ENCODE data around the gene ANKRD7. TPM values are rescaled to one million over a fixed set of nuclear protein-coding genes. Genes with fewer than 3 reads are reported as not detected.

Gene ANKRD7
- not detected for total RNA-seq
- long read RNA-seq: 0 reads

GRCh38 chr7:118224521-118224920, at the start of gene ANKRD7:
ANKRD7 (plus strand) TSS chr7:118224704; CDS start chr7:118224831, 127 bp downstream.
- DNase-seq (ENCODE audit: low spot score): no peak

- no peak for DNase-seq (ENCODE audit: low spot score)
These were observed 48.8 kb upstream of the ANKRD7 start for GRCh38 chr7:118175740-118176139.

- DNase-seq (ENCODE audit: low spot score): no peak
These were observed 45.3 kb upstream of the ANKRD7 start for GRCh38 chr7:118179191-118179590.

GRCh38 chr7:118182593-118183427, 41.7 kb upstream of the ANKRD7 start:
- no peak for DNase-seq (ENCODE audit: low spot score)

GRCh38 chr7:118183428-118183785, 41.1 kb upstream of the ANKRD7 start:
- DNase-seq (ENCODE audit: low spot score): no peak

GRCh38 chr7:118183786-118184564, 40.5 kb upstream of the ANKRD7 start, which contains the start of gene LSM8:
LSM8 (plus strand) TSS chr7:118184164; CDS start chr7:118184224, 60 bp downstream.
- DNase-seq (ENCODE audit: low spot score): peak; percentile 99

GRCh38 chr7:118184565-118184940, 40.0 kb upstream of the ANKRD7 start:
- no peak for DNase-seq (ENCODE audit: low spot score)

- no peak for DNase-seq (ENCODE audit: low spot score)
These were observed 39.2 kb upstream of the ANKRD7 start for GRCh38 chr7:118185163-118185860.

- no peak for DNase-seq (ENCODE audit: low spot score)
These were observed 38.0 kb upstream of the ANKRD7 start for GRCh38 chr7:118186501-118186900.

GRCh38 chr7:118194571-118194970, 29.9 kb upstream of the ANKRD7 start:
- DNase-seq (ENCODE audit: low spot score): no peak

GRCh38 chr7:118195837-118196474, 28.5 kb upstream of the ANKRD7 start:
- DNase-seq (ENCODE audit: low spot score): no peak

- DNase-seq (ENCODE audit: low spot score): no peak
These were observed 22.4 kb upstream of the ANKRD7 start for GRCh38 chr7:118202061-118202460.

GRCh38 chr7:118214051-118214832, 10.3 kb upstream of the ANKRD7 start:
- peak; percentile 90 for DNase-seq (ENCODE audit: low spot score)

- DNase-seq (ENCODE audit: low spot score): no peak
These were observed 9.7 kb upstream of the ANKRD7 start for GRCh38 chr7:118214833-118215182.

- no peak for DNase-seq (ENCODE audit: low spot score)
These were observed 7.3 kb upstream of the ANKRD7 start for GRCh38 chr7:118217210-118217619.

GRCh38 chr7:118218413-118219156, 5.9 kb upstream of the ANKRD7 start:
- no peak for DNase-seq (ENCODE audit: low spot score)

GRCh38 chr7:118219157-118219512, 5.4 kb upstream of the ANKRD7 start:
- no peak for DNase-seq (ENCODE audit: low spot score)

GRCh38 chr7:118220583-118220982, 3.9 kb upstream of the ANKRD7 start:
- DNase-seq (ENCODE audit: low spot score): no peak

GRCh38 chr7:118222591-118222990, 1.9 kb upstream of the ANKRD7 start:
- DNase-seq (ENCODE audit: low spot score): no peak

GRCh38 chr7:118232837-118233236, 8.3 kb downstream of the ANKRD7 start:
- no peak for DNase-seq (ENCODE audit: low spot score)

All from mesenteric fat pad (tissue), 1 donor.